ENCODE measurements around the gene ACSM2A.
"Not testable (repeated sequence)": the region's sequence is repeated elsewhere in the genome, so short reads cannot be mapped to it uniquely, and the experiment has no call there.

DNA sequence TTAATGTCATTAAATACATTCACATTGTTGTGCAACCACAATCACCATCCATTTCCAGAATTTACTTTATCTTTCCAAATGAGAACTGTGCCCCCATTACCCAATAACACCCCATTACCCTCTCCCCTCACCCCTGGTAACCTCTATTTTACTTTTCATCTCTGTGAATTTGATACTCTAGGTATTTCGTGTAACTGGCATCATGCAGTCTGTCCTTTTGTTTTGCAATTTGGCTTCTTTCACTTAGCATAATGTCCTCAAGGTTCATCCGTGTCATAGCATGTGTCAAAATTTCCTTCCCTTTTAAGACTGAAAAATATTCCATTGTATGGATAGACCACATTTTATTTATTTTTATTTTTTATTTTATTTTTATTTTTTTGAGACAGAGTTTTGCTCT, 29.6 kb upstream of the ACSM2A start:
- TF ChIP-seq CTCF (IDR thresholded peaks at IDR 0.05); POLR2AphosphoS5 (IDR thresholded peaks at IDR 0.05; ENCODE audit: low read depth, low read length); SIN3A (IDR thresholded peaks at IDR 0.05; ENCODE audit: borderline replicate concordance, insufficient read depth, low read depth, low read length); TCF7L2 (IDR thresholded peaks at IDR 0.05; ENCODE audit: low read depth, low read length): not testable (repeated sequence)
- TF ChIP-seq, protein P1, sequence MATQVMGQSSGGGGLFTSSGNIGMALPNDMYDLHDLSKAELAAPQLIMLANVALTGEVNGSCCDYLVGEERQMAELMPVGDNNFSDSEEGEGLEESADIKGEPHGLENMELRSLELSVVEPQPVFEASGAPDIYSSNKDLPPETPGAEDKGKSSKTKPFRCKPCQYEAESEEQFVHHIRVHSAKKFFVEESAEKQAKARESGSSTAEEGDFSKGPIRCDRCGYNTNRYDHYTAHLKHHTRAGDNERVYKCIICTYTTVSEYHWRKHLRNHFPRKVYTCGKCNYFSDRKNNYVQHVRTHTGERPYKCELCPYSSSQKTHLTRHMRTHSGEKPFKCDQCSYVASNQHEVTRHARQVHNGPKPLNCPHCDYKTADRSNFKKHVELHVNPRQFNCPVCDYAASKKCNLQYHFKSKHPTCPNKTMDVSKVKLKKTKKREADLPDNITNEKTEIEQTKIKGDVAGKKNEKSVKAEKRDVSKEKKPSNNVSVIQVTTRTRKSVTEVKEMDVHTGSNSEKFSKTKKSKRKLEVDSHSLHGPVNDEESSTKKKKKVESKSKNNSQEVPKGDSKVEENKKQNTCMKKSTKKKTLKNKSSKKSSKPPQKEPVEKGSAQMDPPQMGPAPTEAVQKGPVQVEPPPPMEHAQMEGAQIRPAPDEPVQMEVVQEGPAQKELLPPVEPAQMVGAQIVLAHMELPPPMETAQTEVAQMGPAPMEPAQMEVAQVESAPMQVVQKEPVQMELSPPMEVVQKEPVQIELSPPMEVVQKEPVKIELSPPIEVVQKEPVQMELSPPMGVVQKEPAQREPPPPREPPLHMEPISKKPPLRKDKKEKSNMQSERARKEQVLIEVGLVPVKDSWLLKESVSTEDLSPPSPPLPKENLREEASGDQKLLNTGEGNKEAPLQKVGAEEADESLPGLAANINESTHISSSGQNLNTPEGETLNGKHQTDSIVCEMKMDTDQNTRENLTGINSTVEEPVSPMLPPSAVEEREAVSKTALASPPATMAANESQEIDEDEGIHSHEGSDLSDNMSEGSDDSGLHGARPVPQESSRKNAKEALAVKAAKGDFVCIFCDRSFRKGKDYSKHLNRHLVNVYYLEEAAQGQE (IDR thresholded peaks at IDR 0.05; ENCODE audit: insufficient read depth in 1 of 2, low read depth in 2 of 2, low read length in 1 of 2): not testable (repeated sequence)

All from Panc1 (cell line).